HepG2 (cell line): Measurements from ENCODE around the gene TLE1. TPM values are rescaled to one million over a fixed set of nuclear protein-coding genes. Genes with fewer than 3 reads are reported as not detected.

Source experiments
- ATAC-seq: fragments of 200-7000 bp; cut with Tn5 transposase; 3 replicates; pipeline ENCODE4 v1.9.1; 2020; ENCODE audit warnings: mild to moderate bottlenecking, moderate library complexity
- BruUV-seq: library from RNA; stranded (reverse); fragments of 400-500 nt; replicated peaks from 2 replicates; lab custom pipeline; 2021; lab: Mats Ljungman, UMichigan
- CTCF ChIA-PET: fragments of 300-600 bp; formaldehyde crosslinking; extraction: SDS; loops from one replicate; lab custom pipeline; 2021; ENCODE audit warnings: low total read pairs, inconsistent platforms, low intra/inter-chr PET ratio; lab: Yijun Ruan, JAX
- POLR2A ChIA-PET: fragments of 350-600 bp; sonication (Branson Sonifier 250); formaldehyde crosslinking; loops from one replicate; lab custom pipeline; 2020; ENCODE audit warnings: antibody characterized with exemption, inconsistent platforms; lab: Yijun Ruan, JAX
- DNase-seq: peaks from one replicate; pipeline ENCODE4 v3.0.0-alpha.2; 2015; ENCODE audit warnings: low spot score
- FAIRE-seq: peaks from 3 replicates; lab custom pipeline; 2011; peaks lifted over from hg19 to GRCh38; lab: Jason Lieb, UNC
- H2AFZ ChIP-seq: one replicate; pipeline ENCODE4 v1.6.1; 2011; ENCODE audit warnings: low read length, inconsistent platforms
- H3K27ac ChIP-seq: fragments of 300-600 bp; 3 replicates; pipeline ENCODE4 v1.8.0; 2011; ENCODE audit warnings: mixed run types, mild to moderate bottlenecking, mixed read lengths, low read length, inconsistent platforms; ENCODE audit not compliant: insufficient read depth; ENCODE audit errors: extremely low read length
- H3K27me3 ChIP-seq, 2 experiments: fragments of 200-600 bp in 1 of 2; 2 replicates in 1 of 2; 3 replicates in 1 of 2; pipeline versions ENCODE4 v1.6.0 to v1.8.0; 2011; ENCODE audit warnings: low read length in 2 of 2, mild to moderate bottlenecking in 2 of 2, moderate library complexity in 2 of 2, inconsistent platforms in 1 of 2; ENCODE audit not compliant: insufficient read depth in 2 of 2, control insufficient read depth in 1 of 2
- H3K36me3 ChIP-seq, 2 experiments: fragments of 200-600 bp in 1 of 2; replicated peaks in 1 of 2; 2 replicates in 1 of 2; 3 replicates in 1 of 2; pipeline versions ENCODE4 v1.5.1 to v1.8.0; 2011; ENCODE audit warnings: low read length in 2 of 2, inconsistent platforms in 1 of 2; ENCODE audit not compliant: insufficient read depth in 2 of 2, control insufficient read depth in 1 of 2
- H3K4me1 ChIP-seq: 2 replicates; pipeline ENCODE4 v1.5.1; 2012; ENCODE audit warnings: low read length, inconsistent platforms; ENCODE audit not compliant: insufficient read depth
- H3K4me2 ChIP-seq: 2 replicates; pipeline ENCODE4 v1.6.0; 2011; ENCODE audit warnings: low read depth, low read length, inconsistent platforms
- H3K4me3 ChIP-seq, 3 experiments: fragments of 200-600 bp in 1 of 3; sonication (generic), shearing (Covaris generic) in 1 of 3; replicated peaks in 1 of 3; 2 replicates each; pipeline ENCODE4 v1.5.1; 2011 to 2016; ENCODE audit warnings: low read length in 3 of 3, inconsistent platforms in 2 of 3, low read depth in 2 of 3, mild to moderate bottlenecking in 2 of 3, control low read depth in 1 of 3, mixed read lengths in 1 of 3; ENCODE audit not compliant: insufficient read depth in 1 of 3
- H3K79me2 ChIP-seq: one replicate; pipeline ENCODE4 v1.6.1; 2011; ENCODE audit warnings: low read length, inconsistent platforms; ENCODE audit not compliant: insufficient read depth
- H3K9ac ChIP-seq: 2 replicates; pipeline ENCODE4 v1.6.0; 2011; ENCODE audit warnings: mild to moderate bottlenecking, low read depth, low read length, inconsistent platforms; ENCODE audit not compliant: insufficient read depth
- H3K9me3 ChIP-seq: 2 replicates; pipeline ENCODE4 v1.5.1; 2012; ENCODE audit warnings: mild to moderate bottlenecking, low read length
- H4K20me1 ChIP-seq: 2 replicates; pipeline ENCODE4 v1.6.0; 2011; ENCODE audit warnings: inconsistent platforms, mild to moderate bottlenecking, low read length, moderate library complexity; ENCODE audit not compliant: insufficient read depth
- ISL2 ChIP-seq: sonication (generic); formaldehyde crosslinking; IDR thresholded peaks from 2 replicates; pipeline ENCODE4 v1.5.0; 2020; ENCODE audit warnings: missing genetic modification reagents
- KAT7 ChIP-seq: IDR thresholded peaks from 2 replicates; pipeline ENCODE4 v1.6.1; 2018; ENCODE audit warnings: borderline replicate concordance, missing compliant biosample characterization
- MED13 ChIP-seq: sonication (generic); formaldehyde crosslinking; IDR thresholded peaks from 2 replicates; pipeline ENCODE4 v1.5.0; 2020; ENCODE audit warnings: missing genetic modification reagents
- MXD4 ChIP-seq: IDR thresholded peaks from 2 replicates; pipeline ENCODE4 v1.6.1; 2016; ENCODE audit warnings: mild to moderate bottlenecking, missing biosample characterization, missing genetic modification reagents
- RARA ChIP-seq: IDR thresholded peaks from 2 replicates; pipeline ENCODE4 v1.6.1; 2016; ENCODE audit warnings: missing genetic modification reagents, missing compliant biosample characterization
- SETDB1 ChIP-seq: sonication (generic); formaldehyde crosslinking; IDR thresholded peaks from 2 replicates; pipeline ENCODE4 v1.5.1; 2020; ENCODE audit warnings: missing genetic modification reagents, mild to moderate bottlenecking, borderline replicate concordance
- YEATS4 ChIP-seq: sonication (generic); formaldehyde crosslinking; IDR thresholded peaks from 2 replicates; pipeline ENCODE4 v1.4.0; 2020; ENCODE audit warnings: missing genetic modification reagents, borderline replicate concordance
- ZBTB38 ChIP-seq: sonication (generic); formaldehyde crosslinking; IDR thresholded peaks from 2 replicates; pipeline ENCODE4 v1.5.1; 2020; ENCODE audit warnings: mild to moderate bottlenecking, missing genetic modification reagents
- ZBTB7A ChIP-seq: sonication (generic); formaldehyde crosslinking; IDR thresholded peaks from 2 replicates; pipeline ENCODE4 v1.8.0; 2022; ENCODE audit warnings: mild to moderate bottlenecking, missing genetic modification reagents
- ZNF3 ChIP-seq: IDR thresholded peaks from 2 replicates; pipeline ENCODE4 v1.7.0; 2017; ENCODE audit warnings: inconsistent platforms
- ZNF34 ChIP-seq: sonication (generic); formaldehyde crosslinking; IDR thresholded peaks from 2 replicates; pipeline ENCODE4 v1.4.0; 2020; ENCODE audit warnings: mild to moderate bottlenecking, missing genetic modification reagents, borderline replicate concordance
- ZNF451 ChIP-seq: sonication (generic); formaldehyde crosslinking; IDR thresholded peaks from 2 replicates; pipeline ENCODE4 v1.5.0; 2020; ENCODE audit warnings: mild to moderate bottlenecking, missing genetic modification reagents
- ZNF564 ChIP-seq: sonication (generic); formaldehyde crosslinking; IDR thresholded peaks from 2 replicates; pipeline ENCODE4 v1.8.1; 2023; ENCODE audit warnings: mild to moderate bottlenecking, missing genetic modification reagents
- WGBS: methylation state at CpG from one replicate; pipeline ENCODE4 v1.1.6; 2017; ENCODE audit warnings: low lambda C conversion rate; 5-methylcytosine and 5-hydroxymethylcytosine counted together
- in situ Hi-C: cut with HindIII; loops from 2 replicates; pipeline ENCODE4 v1.10.0; 2017; ENCODE audit warnings: low pct_unique_long_range_greater_than_20kb; ENCODE audit not compliant: extremely low pct_ligation_motif_present
- intact Hi-C: fragments of 100-400 bp; cut with micrococcal nuclease; formaldehyde crosslinking; loops from one replicate; pipeline ENCODE4 v1.10.0; 2022; ENCODE audit not compliant: unreplicated experiment
- polyA plus RNA-seq, 8 experiments: library from polyadenylated mRNA; depleted of rRNA in 3 of 8; stranded (reverse) in 7 of 8; unstranded in 1 of 8; fragments of >200 nt; fragmentation: Illumina TruSeq in 4 of 8; extraction: Trizol in 4 of 8; gene quantifications; 2 replicates each; pipeline versions ENCODE4 v1.2.1 to v1.2.3, GENCODE V29; 2011 to 2016; ENCODE audit warnings: low read depth in 4 of 8, missing spikeins in 1 of 8, mixed read lengths in 1 of 8; ENCODE audit not compliant: insufficient read depth in 1 of 8
- total RNA-seq, 5 experiments: library from RNA; depleted of rRNA; stranded (reverse); fragments of >200 nt; fragmentation: Illumina TruSeq; extraction: Trizol; gene quantifications; 2 replicates each; pipeline ENCODE4 v1.2.3, GENCODE V29; 2016; ENCODE audit warnings: low read depth in 1 of 5
- TF ChIP-seq, protein P1 (sequence below): IDR thresholded peaks from 2 replicates; pipeline ENCODE4 v1.6.1; 2012; ENCODE audit warnings: low read depth, low read length, improper control_type of control experiment
- TF ChIP-seq, protein P2 (sequence below): sonication (generic); formaldehyde crosslinking; conservative IDR thresholded peaks from 2 replicates; pipeline ENCODE4 v1.4.0; 2020; ENCODE audit warnings: missing genetic modification reagents
- TF ChIP-seq, protein P3 (sequence below): sonication (generic); formaldehyde crosslinking; IDR thresholded peaks from 2 replicates; pipeline ENCODE4 v1.4.0; 2020; ENCODE audit warnings: mild to moderate bottlenecking, missing genetic modification reagents
- TF ChIP-seq, protein P4 (sequence below): sonication (generic); formaldehyde crosslinking; IDR thresholded peaks from 2 replicates; pipeline ENCODE4 v1.9.0; 2021; ENCODE audit warnings: missing genetic modification reagents, borderline replicate concordance

Gene TLE1
- total and polyA plus RNA-seq, 2 of the 13 experiments (the other 11 are each of a cell fraction or from before 2014, with no cell fraction given), result 35.9 to 109 TPM

DNA sequence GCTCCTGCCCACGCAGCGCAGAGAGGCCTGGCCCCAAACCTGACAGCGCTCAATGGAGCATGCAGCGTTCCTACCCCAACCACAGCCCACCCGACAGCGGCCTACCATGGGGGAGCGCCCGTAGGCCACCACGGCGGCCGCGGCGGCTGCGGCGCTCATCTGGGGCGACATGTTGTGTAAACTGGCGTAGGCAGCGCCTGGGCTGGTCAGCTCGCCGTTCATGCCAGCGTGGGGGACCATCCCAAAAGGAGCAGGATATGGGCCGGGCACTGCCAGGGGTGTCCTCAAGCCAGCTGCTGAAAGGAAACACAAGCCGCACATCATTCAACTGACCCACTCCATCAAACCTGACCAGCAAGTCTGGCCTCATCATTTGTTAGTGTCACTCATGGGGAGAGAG lies 77.7 kb downstream of the TLE1 start (continued):
- TF ChIP-seq, protein P1, sequence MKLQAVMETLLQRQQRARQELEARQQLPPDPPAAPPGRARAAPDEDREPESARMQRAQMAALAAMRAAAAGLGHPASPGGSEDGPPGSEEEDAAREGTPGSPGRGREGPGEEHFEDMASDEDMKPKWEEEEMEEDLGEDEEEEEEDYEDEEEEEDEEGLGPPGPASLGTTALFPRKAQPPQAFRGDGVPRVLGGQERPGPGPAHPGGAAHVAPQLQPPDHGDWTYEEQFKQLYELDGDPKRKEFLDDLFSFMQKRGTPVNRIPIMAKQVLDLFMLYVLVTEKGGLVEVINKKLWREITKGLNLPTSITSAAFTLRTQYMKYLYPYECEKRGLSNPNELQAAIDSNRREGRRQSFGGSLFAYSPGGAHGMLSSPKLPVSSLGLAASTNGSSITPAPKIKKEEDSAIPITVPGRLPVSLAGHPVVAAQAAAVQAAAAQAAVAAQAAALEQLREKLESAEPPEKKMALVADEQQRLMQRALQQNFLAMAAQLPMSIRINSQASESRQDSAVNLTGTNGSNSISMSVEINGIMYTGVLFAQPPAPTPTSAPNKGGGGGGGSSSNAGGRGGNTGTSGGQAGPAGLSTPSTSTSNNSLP, result no peak
- TF ChIP-seq ISL2 (CRISPR knock-in tag), result no peak

DNA sequence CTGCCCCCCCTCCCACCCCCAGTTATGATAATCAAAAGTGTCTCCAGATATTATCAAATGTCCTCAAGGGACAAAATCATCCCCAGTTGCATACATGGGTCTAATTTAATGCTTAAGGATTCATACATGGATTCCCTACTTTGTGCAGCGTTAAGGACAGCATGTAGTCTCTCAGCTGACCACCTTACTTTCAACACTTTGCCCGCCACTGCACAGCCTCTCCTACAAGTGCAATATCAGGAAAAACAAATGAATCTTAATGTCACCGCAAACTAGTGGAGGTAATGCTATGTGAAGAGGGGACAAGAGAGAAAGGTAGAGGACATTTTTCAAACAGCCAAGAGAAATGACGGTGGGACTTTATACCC lies 78.6 kb downstream of the TLE1 start:
- Histone ChIP-seq H3K27me3 (no peaks in the 10 kb centered on the region), H4K20me1 (no peaks in the 10 kb centered on the region), H3K4me2 (peak overlapping the region; percentile 35), H3K4me1 (peaks cover 74% of the 10 kb centered on the region), H3K9ac (peak overlapping the region; percentile 30; the same call in 1 of the 2 replicates), H2AFZ (no peak overlapping the region), H3K4me3 (no peak overlapping the region), H3K79me2 (no peaks in the 10 kb centered on the region), H3K27ac (peak overlapping the region; percentile 79), H3K36me3 (peaks cover 19 to 68% of the 10 kb centered on the region in 2 experiments), H3K9me3 (no peaks in the 10 kb centered on the region)
- intact Hi-C loops, result loop anchor here (1.0 to 2.0 kb wide), 4 partner anchors 19 to 87 kb away; no protein-coding TSS in a partner anchor
- no TSS peak for BruUV-seq
- in situ Hi-C loops, result no loop called here
- FAIRE-seq (no peak), ATAC-seq (peak; percentile 75), DNase-seq (no peak)
- CTCF ChIA-PET, result interaction anchor here (1.1 kb wide), 1 partner anchor 88 kb away, joined by 3 read pairs; no protein-coding TSS in a partner anchor
- POLR2A ChIA-PET, result no interaction called here
- WGBS, result 38% methylated on average over 4 of the region's 4 CpGs
- TF ChIP-seq MXD4 (CRISPR knock-in tag) (0 out of 2 replicates have a peak, but pooled peaks have one; percentile 16), SETDB1 (CRISPR knock-in tag) (no peak), ZNF3 (CRISPR knock-in tag) (0 out of 2 replicates have a peak, but pooled peaks have one; percentile 32), ZBTB38 (CRISPR knock-in tag) (no peak), ZNF34 (CRISPR knock-in tag) (no peak), KAT7 (CRISPR knock-in tag) (0 out of 2 replicates have a peak, but pooled peaks have one; percentile 1), ZNF564 (CRISPR knock-in tag) (0 out of 2 replicates have a peak, but pooled peaks have one; percentile 5), ZBTB7A (peak; percentile 1; the same call in 1 of the 2 replicates), MED13 (CRISPR knock-in tag) (no peak), ZNF451 (CRISPR knock-in tag) (no peak), RARA (no peak), YEATS4 (CRISPR knock-in tag) (peak; percentile 8; the same call in 1 of the 2 replicates)
- TF ChIP-seq, protein P2, sequence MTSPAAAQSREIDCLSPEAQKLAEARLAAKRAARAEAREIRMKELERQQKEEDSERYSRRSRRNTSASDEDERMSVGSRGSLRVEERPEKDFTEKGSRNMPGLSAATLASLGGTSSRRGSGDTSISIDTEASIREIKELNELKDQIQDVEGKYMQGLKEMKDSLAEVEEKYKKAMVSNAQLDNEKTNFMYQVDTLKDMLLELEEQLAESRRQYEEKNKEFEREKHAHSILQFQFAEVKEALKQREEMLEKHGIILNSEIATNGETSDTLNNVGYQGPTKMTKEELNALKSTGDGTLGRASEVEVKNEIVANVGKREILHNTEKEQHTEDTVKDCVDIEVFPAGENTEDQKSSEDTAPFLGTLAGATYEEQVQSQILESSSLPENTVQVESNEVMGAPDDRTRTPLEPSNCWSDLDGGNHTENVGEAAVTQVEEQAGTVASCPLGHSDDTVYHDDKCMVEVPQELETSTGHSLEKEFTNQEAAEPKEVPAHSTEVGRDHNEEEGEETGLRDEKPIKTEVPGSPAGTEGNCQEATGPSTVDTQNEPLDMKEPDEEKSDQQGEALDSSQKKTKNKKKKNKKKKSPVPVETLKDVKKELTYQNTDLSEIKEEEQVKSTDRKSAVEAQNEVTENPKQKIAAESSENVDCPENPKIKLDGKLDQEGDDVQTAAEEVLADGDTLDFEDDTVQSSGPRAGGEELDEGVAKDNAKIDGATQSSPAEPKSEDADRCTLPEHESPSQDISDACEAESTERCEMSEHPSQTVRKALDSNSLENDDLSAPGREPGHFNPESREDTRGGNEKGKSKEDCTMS, result no peak
- TF ChIP-seq, protein P3, sequence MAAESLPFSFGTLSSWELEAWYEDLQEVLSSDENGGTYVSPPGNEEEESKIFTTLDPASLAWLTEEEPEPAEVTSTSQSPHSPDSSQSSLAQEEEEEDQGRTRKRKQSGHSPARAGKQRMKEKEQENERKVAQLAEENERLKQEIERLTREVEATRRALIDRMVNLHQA (CRISPR knock-in tag), result no peak
- TF ChIP-seq, protein P4, sequence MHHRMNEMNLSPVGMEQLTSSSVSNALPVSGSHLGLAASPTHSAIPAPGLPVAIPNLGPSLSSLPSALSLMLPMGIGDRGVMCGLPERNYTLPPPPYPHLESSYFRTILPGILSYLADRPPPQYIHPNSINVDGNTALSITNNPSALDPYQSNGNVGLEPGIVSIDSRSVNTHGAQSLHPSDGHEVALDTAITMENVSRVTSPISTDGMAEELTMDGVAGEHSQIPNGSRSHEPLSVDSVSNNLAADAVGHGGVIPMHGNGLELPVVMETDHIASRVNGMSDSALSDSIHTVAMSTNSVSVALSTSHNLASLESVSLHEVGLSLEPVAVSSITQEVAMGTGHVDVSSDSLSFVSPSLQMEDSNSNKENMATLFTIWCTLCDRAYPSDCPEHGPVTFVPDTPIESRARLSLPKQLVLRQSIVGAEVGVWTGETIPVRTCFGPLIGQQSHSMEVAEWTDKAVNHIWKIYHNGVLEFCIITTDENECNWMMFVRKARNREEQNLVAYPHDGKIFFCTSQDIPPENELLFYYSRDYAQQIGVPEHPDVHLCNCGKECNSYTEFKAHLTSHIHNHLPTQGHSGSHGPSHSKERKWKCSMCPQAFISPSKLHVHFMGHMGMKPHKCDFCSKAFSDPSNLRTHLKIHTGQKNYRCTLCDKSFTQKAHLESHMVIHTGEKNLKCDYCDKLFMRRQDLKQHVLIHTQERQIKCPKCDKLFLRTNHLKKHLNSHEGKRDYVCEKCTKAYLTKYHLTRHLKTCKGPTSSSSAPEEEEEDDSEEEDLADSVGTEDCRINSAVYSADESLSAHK (CRISPR knock-in tag), result no peak
